HepG2 (cell line): Measurements from ENCODE around the gene CPNE5. TPM values are rescaled to one million over a fixed set of nuclear protein-coding genes. Genes with fewer than 3 reads are reported as not detected.

Source experiments
- ATAC-seq: fragments of 200-7000 bp; cut with Tn5 transposase; 3 replicates; pipeline ENCODE4 v1.9.1; 2020; ENCODE audit warnings: mild to moderate bottlenecking, moderate library complexity
- BruUV-seq: library from RNA; stranded (reverse); fragments of 400-500 nt; replicated peaks from 2 replicates; lab custom pipeline; 2021; lab: Mats Ljungman, UMichigan
- CTCF ChIA-PET: fragments of 300-600 bp; formaldehyde crosslinking; extraction: SDS; loops from one replicate; lab custom pipeline; 2021; ENCODE audit warnings: low total read pairs, inconsistent platforms, low intra/inter-chr PET ratio; lab: Yijun Ruan, JAX
- POLR2A ChIA-PET: fragments of 350-600 bp; sonication (Branson Sonifier 250); formaldehyde crosslinking; loops from one replicate; lab custom pipeline; 2020; ENCODE audit warnings: antibody characterized with exemption, inconsistent platforms; lab: Yijun Ruan, JAX
- DNase-seq: peaks from one replicate; pipeline ENCODE4 v3.0.0-alpha.2; 2015; ENCODE audit warnings: low spot score
- FAIRE-seq: peaks from 3 replicates; lab custom pipeline; 2011; peaks lifted over from hg19 to GRCh38; lab: Jason Lieb, UNC
- H2AFZ ChIP-seq: one replicate; pipeline ENCODE4 v1.6.1; 2011; ENCODE audit warnings: low read length, inconsistent platforms
- H3K27ac ChIP-seq: fragments of 300-600 bp; 3 replicates; pipeline ENCODE4 v1.8.0; 2011; ENCODE audit warnings: mixed run types, mild to moderate bottlenecking, mixed read lengths, low read length, inconsistent platforms; ENCODE audit not compliant: insufficient read depth; ENCODE audit errors: extremely low read length
- H3K27me3 ChIP-seq, 2 experiments: fragments of 200-600 bp in 1 of 2; 2 replicates in 1 of 2; 3 replicates in 1 of 2; pipeline versions ENCODE4 v1.6.0 to v1.8.0; 2011; ENCODE audit warnings: low read length in 2 of 2, mild to moderate bottlenecking in 2 of 2, moderate library complexity in 2 of 2, inconsistent platforms in 1 of 2; ENCODE audit not compliant: insufficient read depth in 2 of 2, control insufficient read depth in 1 of 2
- H3K36me3 ChIP-seq, 2 experiments: fragments of 200-600 bp in 1 of 2; replicated peaks in 1 of 2; 2 replicates in 1 of 2; 3 replicates in 1 of 2; pipeline versions ENCODE4 v1.5.1 to v1.8.0; 2011; ENCODE audit warnings: low read length in 2 of 2, inconsistent platforms in 1 of 2; ENCODE audit not compliant: insufficient read depth in 2 of 2, control insufficient read depth in 1 of 2
- H3K4me1 ChIP-seq: 2 replicates; pipeline ENCODE4 v1.5.1; 2012; ENCODE audit warnings: low read length, inconsistent platforms; ENCODE audit not compliant: insufficient read depth
- H3K4me2 ChIP-seq: 2 replicates; pipeline ENCODE4 v1.6.0; 2011; ENCODE audit warnings: low read depth, low read length, inconsistent platforms
- H3K4me3 ChIP-seq, 3 experiments: fragments of 200-600 bp in 1 of 3; sonication (generic), shearing (Covaris generic) in 1 of 3; replicated peaks in 1 of 3; 2 replicates each; pipeline ENCODE4 v1.5.1; 2011 to 2016; ENCODE audit warnings: low read length in 3 of 3, inconsistent platforms in 2 of 3, low read depth in 2 of 3, mild to moderate bottlenecking in 2 of 3, control low read depth in 1 of 3, mixed read lengths in 1 of 3; ENCODE audit not compliant: insufficient read depth in 1 of 3
- H3K79me2 ChIP-seq: one replicate; pipeline ENCODE4 v1.6.1; 2011; ENCODE audit warnings: low read length, inconsistent platforms; ENCODE audit not compliant: insufficient read depth
- H3K9ac ChIP-seq: 2 replicates; pipeline ENCODE4 v1.6.0; 2011; ENCODE audit warnings: mild to moderate bottlenecking, low read depth, low read length, inconsistent platforms; ENCODE audit not compliant: insufficient read depth
- H3K9me3 ChIP-seq: 2 replicates; pipeline ENCODE4 v1.5.1; 2012; ENCODE audit warnings: mild to moderate bottlenecking, low read length
- H4K20me1 ChIP-seq: 2 replicates; pipeline ENCODE4 v1.6.0; 2011; ENCODE audit warnings: inconsistent platforms, mild to moderate bottlenecking, low read length, moderate library complexity; ENCODE audit not compliant: insufficient read depth
- DR1 ChIP-seq: sonication (generic); formaldehyde crosslinking; IDR thresholded peaks from 2 replicates; pipeline ENCODE4 v1.8.0; 2021; ENCODE audit warnings: mild to moderate bottlenecking, missing genetic modification reagents, inconsistent platforms
- PLRG1 ChIP-seq: fragments of 450-650 bp; conservative IDR thresholded peaks from 2 replicates; pipeline ENCODE4 v1.6.1; 2016
- SOX13 ChIP-seq, 3 experiments: fragments of 450-650 bp in 1 of 3; sonication (generic) in 1 of 3; formaldehyde crosslinking in 1 of 3; IDR thresholded peaks in 2 of 3; conservative IDR thresholded peaks in 1 of 3; 2 replicates each; pipeline versions ENCODE4 v1.5.0 to v1.6.1; 2016 to 2020; ENCODE audit warnings: antibody characterized with exemption in 1 of 3, mild to moderate bottlenecking in 1 of 3, missing compliant biosample characterization in 1 of 3, missing genetic modification reagents in 1 of 3, moderate library complexity in 1 of 3
- ZFP62 ChIP-seq: sonication (generic); formaldehyde crosslinking; IDR thresholded peaks from 2 replicates; pipeline ENCODE4 v1.4.0; 2020; ENCODE audit warnings: missing genetic modification reagents
- ZNF598 ChIP-seq: sonication (generic); formaldehyde crosslinking; IDR thresholded peaks from 2 replicates; pipeline ENCODE4 v1.5.1; 2020; ENCODE audit warnings: mild to moderate bottlenecking, missing genetic modification reagents, borderline replicate concordance
- ZNF891 ChIP-seq: sonication (generic); formaldehyde crosslinking; IDR thresholded peaks from 2 replicates; pipeline ENCODE4 v1.5.0; 2020; ENCODE audit warnings: mild to moderate bottlenecking, missing genetic modification reagents
- WGBS: methylation state at CpG from one replicate; pipeline ENCODE4 v1.1.6; 2017; ENCODE audit warnings: low lambda C conversion rate; 5-methylcytosine and 5-hydroxymethylcytosine counted together
- in situ Hi-C: cut with HindIII; loops from 2 replicates; pipeline ENCODE4 v1.10.0; 2017; ENCODE audit warnings: low pct_unique_long_range_greater_than_20kb; ENCODE audit not compliant: extremely low pct_ligation_motif_present
- intact Hi-C: fragments of 100-400 bp; cut with micrococcal nuclease; formaldehyde crosslinking; loops from one replicate; pipeline ENCODE4 v1.10.0; 2022; ENCODE audit not compliant: unreplicated experiment
- polyA plus RNA-seq, 8 experiments: library from polyadenylated mRNA; depleted of rRNA in 3 of 8; stranded (reverse) in 7 of 8; unstranded in 1 of 8; fragments of >200 nt; fragmentation: Illumina TruSeq in 4 of 8; extraction: Trizol in 4 of 8; gene quantifications; 2 replicates each; pipeline versions ENCODE4 v1.2.1 to v1.2.3, GENCODE V29; 2011 to 2016; ENCODE audit warnings: low read depth in 4 of 8, missing spikeins in 1 of 8, mixed read lengths in 1 of 8; ENCODE audit not compliant: insufficient read depth in 1 of 8
- total RNA-seq, 5 experiments: library from RNA; depleted of rRNA; stranded (reverse); fragments of >200 nt; fragmentation: Illumina TruSeq; extraction: Trizol; gene quantifications; 2 replicates each; pipeline ENCODE4 v1.2.3, GENCODE V29; 2016; ENCODE audit warnings: low read depth in 1 of 5
- TF ChIP-seq, protein P1 (sequence below): sonication (generic); formaldehyde crosslinking; IDR thresholded peaks from 2 replicates; pipeline ENCODE4 v1.4.0; 2020; ENCODE audit warnings: missing genetic modification reagents
- TF ChIP-seq, protein P2 (sequence below): sonication (generic); formaldehyde crosslinking; conservative IDR thresholded peaks from 2 replicates; pipeline ENCODE4 v1.4.0; 2020; ENCODE audit warnings: missing genetic modification reagents
- TF ChIP-seq, protein P3 (sequence below): sonication (generic); formaldehyde crosslinking; IDR thresholded peaks from 2 replicates; pipeline ENCODE4 v1.8.1; 2023; ENCODE audit warnings: mild to moderate bottlenecking, moderate library complexity, missing genetic modification reagents
- TF ChIP-seq, protein P4 (sequence below): IDR thresholded peaks from 2 replicates; pipeline ENCODE4 v1.6.1; 2016; ENCODE audit warnings: missing compliant biosample characterization, missing genetic modification reagents, borderline replicate concordance

Gene CPNE5
- total and polyA plus RNA-seq, 2 of the 13 experiments (the other 11 are each of a cell fraction or from before 2014, with no cell fraction given) = 0.16 TPM; not detected in 1

DNA sequence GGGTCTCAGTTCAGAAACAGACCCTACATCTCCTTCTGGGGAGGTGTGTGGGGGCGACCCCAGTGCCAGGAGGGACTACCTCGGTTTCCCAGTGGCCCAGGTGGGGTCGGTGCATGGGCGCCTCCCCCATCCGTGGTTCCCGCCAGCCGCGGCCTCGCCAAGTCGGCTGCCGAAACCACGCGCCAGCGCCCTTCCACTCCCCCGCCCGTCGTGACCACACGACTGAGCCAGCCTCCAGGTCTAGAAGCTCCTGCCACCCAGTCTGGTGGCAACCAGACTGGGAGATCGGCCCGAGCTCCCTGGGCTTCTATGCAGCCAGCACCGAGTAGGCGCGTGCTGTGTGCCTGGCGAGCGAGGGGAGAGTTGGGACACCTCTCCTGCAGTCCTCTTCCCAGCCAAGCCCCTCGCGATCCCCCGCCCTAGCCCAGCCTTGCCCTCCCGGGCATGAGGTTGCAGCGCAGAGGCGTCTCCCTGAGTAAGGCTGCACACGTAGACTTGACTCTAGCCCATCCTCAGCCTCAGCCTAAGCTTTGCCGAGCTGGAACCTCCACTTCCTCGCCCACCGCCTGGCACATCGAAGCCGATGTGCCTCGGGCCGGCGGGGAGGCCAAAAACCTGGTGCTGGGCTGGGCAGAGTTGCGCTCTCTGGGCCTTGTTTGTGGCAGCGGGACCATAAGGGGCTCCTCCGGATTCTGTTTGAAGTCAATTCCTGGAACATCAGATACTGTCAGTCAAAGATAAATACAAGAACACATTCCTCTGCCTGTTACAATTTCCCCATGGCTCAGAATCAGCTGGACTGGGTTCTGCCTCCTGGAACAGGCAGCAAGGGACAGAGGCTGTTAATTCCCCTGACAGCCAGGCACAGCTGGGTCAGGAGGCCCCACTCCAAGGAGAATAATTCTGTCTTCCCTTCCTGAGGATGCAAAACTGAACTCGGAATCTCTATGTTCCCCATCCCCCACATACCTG lies 1.5 kb upstream of the CPNE5 start (continued):
- TF ChIP-seq, protein P1, sequence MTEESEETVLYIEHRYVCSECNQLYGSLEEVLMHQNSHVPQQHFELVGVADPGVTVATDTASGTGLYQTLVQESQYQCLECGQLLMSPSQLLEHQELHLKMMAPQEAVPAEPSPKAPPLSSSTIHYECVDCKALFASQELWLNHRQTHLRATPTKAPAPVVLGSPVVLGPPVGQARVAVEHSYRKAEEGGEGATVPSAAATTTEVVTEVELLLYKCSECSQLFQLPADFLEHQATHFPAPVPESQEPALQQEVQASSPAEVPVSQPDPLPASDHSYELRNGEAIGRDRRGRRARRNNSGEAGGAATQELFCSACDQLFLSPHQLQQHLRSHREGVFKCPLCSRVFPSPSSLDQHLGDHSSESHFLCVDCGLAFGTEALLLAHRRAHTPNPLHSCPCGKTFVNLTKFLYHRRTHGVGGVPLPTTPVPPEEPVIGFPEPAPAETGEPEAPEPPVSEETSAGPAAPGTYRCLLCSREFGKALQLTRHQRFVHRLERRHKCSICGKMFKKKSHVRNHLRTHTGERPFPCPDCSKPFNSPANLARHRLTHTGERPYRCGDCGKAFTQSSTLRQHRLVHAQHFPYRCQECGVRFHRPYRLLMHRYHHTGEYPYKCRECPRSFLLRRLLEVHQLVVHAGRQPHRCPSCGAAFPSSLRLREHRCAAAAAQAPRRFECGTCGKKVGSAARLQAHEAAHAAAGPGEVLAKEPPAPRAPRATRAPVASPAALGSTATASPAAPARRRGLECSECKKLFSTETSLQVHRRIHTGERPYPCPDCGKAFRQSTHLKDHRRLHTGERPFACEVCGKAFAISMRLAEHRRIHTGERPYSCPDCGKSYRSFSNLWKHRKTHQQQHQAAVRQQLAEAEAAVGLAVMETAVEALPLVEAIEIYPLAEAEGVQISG (CRISPR knock-in tag) = 0 out of 2 replicates have a peak, but pooled peaks have one; percentile 29
- TF ChIP-seq SOX13 (IDR thresholded peaks at IDR 0.05) = no peak
- TF ChIP-seq SOX13 (CRISPR knock-in tag; conservative IDR thresholded peaks at IDR 0.05 in 1 of 2, IDR thresholded peaks at IDR 0.05 in 1 of 2) = peak in 1 of 2 experiments; percentile 13; a peak in 1 of 4 replicates

DNA sequence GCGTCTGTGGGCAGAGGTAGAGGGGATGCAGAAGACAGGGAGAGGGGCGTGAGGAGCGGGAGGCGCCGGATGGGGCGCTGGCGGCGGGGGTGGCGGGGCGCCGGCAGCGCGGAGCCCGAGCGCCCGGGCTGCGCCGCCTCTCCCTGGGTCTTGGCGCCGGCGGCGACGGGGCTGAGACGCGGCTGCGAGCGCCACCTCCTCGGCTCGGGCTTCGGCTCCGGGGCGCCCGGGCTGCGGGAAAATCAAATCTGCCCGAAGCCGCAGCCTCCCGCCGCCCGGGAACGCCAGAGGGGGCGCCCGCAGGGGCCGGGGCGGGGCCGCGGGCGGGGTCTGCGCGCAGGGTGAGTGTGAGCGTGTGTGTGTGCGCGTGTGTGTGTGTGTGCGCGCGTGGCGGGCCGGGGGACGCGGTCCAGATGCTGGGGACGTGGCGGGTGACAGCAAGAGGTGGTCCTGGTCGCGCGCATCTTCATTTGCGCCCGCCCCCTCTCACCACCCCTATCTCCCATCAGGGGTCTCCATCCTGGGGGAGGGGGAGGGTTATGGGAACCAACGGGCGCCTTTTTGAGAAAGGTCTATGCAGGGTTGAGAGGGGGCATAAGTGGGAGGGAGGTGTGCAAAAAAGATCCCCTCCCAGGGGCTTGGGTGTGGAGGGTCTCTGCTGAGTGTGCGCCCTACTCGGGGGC lies 646 bp upstream of the CPNE5 start:
- intact Hi-C loops = no loop called here
- H3K4me2 ChIP-seq = peak overlapping the region; percentile 83
- FAIRE-seq (no peak), DNase-seq (no peak), ATAC-seq (peak; percentile 32)
- H3K79me2 ChIP-seq = no peaks in the 10 kb centered on the region
- H3K36me3 ChIP-seq = no peaks in the 10 kb centered on the region
- H3K9ac ChIP-seq = peak overlapping the region; percentile 3; the same call in 1 of the 2 replicates
- POLR2A ChIA-PET = interaction anchor here (1.5 kb wide), 1 partner anchor 10 kb away, joined by 7 read pairs; no protein-coding TSS in a partner anchor
- WGBS = 30% methylated on average over 4 of the region's 70 CpGs
- CTCF ChIA-PET = no interaction called here
- no peak overlapping the region for H2AFZ ChIP-seq
- peaks cover 51% of the 10 kb centered on the region for H3K4me1 ChIP-seq
- in situ Hi-C loops = no loop called here
- H3K27ac ChIP-seq = no peak overlapping the region
- H3K27me3 ChIP-seq = peaks cover 19 to 38% of the 10 kb centered on the region in 2 experiments
- no peaks in the 10 kb centered on the region for H3K9me3 ChIP-seq
- peak overlapping the region; percentile 27 to 68 (median 49) for H3K4me3 ChIP-seq
- no TSS peak for BruUV-seq
- H4K20me1 ChIP-seq = no peaks in the 10 kb centered on the region
- TF ChIP-seq ZNF598 (no peak), PLRG1 (no peak), ZFP62 (CRISPR knock-in tag) (no peak), DR1 (CRISPR knock-in tag) (no peak), ZNF891 (no peak)
- TF ChIP-seq, protein P2, sequence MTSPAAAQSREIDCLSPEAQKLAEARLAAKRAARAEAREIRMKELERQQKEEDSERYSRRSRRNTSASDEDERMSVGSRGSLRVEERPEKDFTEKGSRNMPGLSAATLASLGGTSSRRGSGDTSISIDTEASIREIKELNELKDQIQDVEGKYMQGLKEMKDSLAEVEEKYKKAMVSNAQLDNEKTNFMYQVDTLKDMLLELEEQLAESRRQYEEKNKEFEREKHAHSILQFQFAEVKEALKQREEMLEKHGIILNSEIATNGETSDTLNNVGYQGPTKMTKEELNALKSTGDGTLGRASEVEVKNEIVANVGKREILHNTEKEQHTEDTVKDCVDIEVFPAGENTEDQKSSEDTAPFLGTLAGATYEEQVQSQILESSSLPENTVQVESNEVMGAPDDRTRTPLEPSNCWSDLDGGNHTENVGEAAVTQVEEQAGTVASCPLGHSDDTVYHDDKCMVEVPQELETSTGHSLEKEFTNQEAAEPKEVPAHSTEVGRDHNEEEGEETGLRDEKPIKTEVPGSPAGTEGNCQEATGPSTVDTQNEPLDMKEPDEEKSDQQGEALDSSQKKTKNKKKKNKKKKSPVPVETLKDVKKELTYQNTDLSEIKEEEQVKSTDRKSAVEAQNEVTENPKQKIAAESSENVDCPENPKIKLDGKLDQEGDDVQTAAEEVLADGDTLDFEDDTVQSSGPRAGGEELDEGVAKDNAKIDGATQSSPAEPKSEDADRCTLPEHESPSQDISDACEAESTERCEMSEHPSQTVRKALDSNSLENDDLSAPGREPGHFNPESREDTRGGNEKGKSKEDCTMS (CRISPR knock-in tag) = no peak
- TF ChIP-seq, protein P3, sequence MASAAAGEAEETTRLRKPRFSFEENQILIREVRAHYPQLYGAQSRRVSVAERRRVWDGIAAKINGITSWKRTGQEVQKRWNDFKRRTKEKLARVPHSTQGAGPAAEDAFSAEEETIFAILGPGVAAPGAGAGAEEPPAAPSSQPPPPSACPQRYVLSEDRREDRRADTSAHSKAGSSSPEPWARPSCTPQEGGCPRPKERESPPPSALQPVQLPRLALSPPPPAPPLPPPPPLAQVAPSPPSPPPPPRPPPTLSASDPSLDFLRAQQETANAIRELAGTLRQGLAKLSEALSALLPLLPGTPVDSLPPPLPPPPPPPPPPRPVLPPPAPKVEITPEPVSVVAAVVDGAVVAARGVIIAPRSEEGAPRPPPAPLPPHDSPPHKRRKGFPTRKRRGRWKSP (CRISPR knock-in tag) = no peak
- TF ChIP-seq, protein P4, sequence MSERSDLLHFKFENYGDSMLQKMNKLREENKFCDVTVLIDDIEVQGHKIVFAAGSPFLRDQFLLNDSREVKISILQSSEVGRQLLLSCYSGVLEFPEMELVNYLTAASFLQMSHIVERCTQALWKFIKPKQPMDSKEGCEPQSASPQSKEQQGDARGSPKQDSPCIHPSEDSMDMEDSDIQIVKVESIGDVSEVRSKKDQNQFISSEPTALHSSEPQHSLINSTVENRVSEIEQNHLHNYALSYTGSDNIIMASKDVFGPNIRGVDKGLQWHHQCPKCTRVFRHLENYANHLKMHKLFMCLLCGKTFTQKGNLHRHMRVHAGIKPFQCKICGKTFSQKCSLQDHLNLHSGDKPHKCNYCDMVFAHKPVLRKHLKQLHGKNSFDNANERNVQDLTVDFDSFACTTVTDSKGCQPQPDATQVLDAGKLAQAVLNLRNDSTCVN (CRISPR knock-in tag) = 0 out of 2 replicates have a peak, but pooled peaks have one; percentile 8
